ENCODE results near the gene CCNQ.

CCNQ gene

GRCh38 chrX:153596981-153597750, 1.8 kb downstream of the CCNQ start:
- DNase-seq (ENCODE audit: low spot score): no peak

GRCh38 chrX:153595859-153596857, 2.8 kb downstream of the CCNQ start:
- DNase-seq (ENCODE audit: low spot score): no peak

GRCh38 chrX:153595387-153595786, 3.6 kb downstream of the CCNQ start:
- DNase-seq (ENCODE audit: low spot score): no peak

GRCh38 chrX:153593811-153594500, 5.0 kb downstream of the CCNQ start:
- DNase-seq (ENCODE audit: low spot score): no peak

- DNase-seq (ENCODE audit: low spot score): no peak
Observed at GRCh38 chrX:153592966-153593688, 5.8 kb downstream of the CCNQ start.

GRCh38 chrX:153592091-153592833, 6.7 kb downstream of the CCNQ start:
- DNase-seq (ENCODE audit: low spot score): no peak

GRCh38 chrX:153590961-153591956, 7.7 kb downstream of the CCNQ start:
- DNase-seq (ENCODE audit: low spot score): no peak

GRCh38 chrX:153588782-153589446, 10.0 kb downstream of the CCNQ start:
- DNase-seq (ENCODE audit: low spot score): no peak

GRCh38 chrX:153588021-153588781, 10.7 kb downstream of the CCNQ start:
- no peak for DNase-seq (ENCODE audit: low spot score)

GRCh38 chrX:153587342-153587741, 11.6 kb downstream of the CCNQ start:
- DNase-seq (ENCODE audit: low spot score): no peak

- no peak for DNase-seq (ENCODE audit: low spot score)
Observed at GRCh38 chrX:153585827-153586226, 13.1 kb downstream of the CCNQ start.

- DNase-seq (ENCODE audit: low spot score): no peak
Observed at GRCh38 chrX:153583433-153583832, 15.5 kb downstream of the CCNQ start.

GRCh38 chrX:153582896-153583295, 16.0 kb downstream of the CCNQ start:
- DNase-seq (ENCODE audit: low spot score): no peak

- DNase-seq (ENCODE audit: low spot score): no peak
Observed at GRCh38 chrX:153580700-153581386, 18.1 kb downstream of the CCNQ start.

- no peak for DNase-seq (ENCODE audit: low spot score)
Observed at GRCh38 chrX:153578889-153579288, 20.1 kb downstream of the CCNQ start.

GRCh38 chrX:153578200-153578835, 20.6 kb downstream of the CCNQ start:
- DNase-seq (ENCODE audit: low spot score): no peak

- no peak for DNase-seq (ENCODE audit: low spot score)
Observed at GRCh38 chrX:153576961-153577360, 22.0 kb downstream of the CCNQ start.
